ENCODE measurements around the gene KCNMA1.
A peak's percentile ranks its signal among the peaks of the same experiment; 100 is the strongest.

The KCNMA1 gene

DNA sequence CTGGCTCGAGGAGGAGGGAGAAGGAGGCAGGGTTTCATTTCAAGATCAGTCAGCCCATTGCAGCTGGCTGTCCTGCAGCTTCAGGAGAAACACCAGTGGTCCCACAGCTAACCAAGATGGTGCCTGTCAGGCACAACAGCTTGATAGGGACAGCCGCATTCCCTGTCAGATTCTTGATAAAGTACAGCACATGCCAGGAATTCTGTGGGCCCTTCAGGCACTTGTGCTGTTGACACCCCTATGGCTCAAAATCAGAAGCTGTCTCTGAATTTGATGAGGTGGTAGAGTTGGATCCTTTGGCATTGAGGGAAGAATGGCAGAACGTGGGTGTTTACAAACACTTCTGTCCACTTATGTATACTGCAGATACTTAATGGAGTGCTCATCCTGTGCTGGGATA is 354.3 kb downstream of the KCNMA1 start:
- no peak overlapping the region for H3K4me3 ChIP-seq (ENCODE audit: control insufficient read depth, low read depth, low read length)
- TF ChIP-seq, protein P1, sequence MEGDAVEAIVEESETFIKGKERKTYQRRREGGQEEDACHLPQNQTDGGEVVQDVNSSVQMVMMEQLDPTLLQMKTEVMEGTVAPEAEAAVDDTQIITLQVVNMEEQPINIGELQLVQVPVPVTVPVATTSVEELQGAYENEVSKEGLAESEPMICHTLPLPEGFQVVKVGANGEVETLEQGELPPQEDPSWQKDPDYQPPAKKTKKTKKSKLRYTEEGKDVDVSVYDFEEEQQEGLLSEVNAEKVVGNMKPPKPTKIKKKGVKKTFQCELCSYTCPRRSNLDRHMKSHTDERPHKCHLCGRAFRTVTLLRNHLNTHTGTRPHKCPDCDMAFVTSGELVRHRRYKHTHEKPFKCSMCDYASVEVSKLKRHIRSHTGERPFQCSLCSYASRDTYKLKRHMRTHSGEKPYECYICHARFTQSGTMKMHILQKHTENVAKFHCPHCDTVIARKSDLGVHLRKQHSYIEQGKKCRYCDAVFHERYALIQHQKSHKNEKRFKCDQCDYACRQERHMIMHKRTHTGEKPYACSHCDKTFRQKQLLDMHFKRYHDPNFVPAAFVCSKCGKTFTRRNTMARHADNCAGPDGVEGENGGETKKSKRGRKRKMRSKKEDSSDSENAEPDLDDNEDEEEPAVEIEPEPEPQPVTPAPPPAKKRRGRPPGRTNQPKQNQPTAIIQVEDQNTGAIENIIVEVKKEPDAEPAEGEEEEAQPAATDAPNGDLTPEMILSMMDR (IDR thresholded peaks at IDR 0.05; ENCODE audit: control insufficient read depth, insufficient read depth, low read depth, low read length, missing control alignments): no peak
- no peak for DNase-seq (ENCODE audit: low read depth)

DNA sequence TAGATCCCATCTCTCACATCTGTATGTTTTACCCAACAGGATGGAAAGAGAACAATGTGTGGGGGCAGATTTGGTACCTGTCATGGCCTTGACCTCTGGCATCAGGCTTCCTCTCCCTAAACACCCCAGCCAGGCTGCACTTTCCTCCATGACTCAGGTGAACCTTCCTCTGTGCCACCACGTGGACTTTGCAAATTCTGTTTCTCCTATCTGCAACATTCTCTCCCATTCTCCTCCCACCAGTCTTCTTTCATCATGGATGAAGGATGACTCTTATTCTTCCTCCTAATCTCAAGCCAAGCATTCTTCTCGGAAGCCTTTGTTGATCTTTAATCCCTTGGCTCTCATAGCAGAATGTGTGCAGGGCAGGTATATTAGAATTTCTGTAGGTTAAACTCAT is 355.4 kb downstream of the KCNMA1 start:
- TF ChIP-seq, protein P1 (IDR thresholded peaks at IDR 0.05; ENCODE audit: control insufficient read depth, insufficient read depth, low read depth, low read length, missing control alignments): no peak
- DNase-seq (ENCODE audit: low read depth): no peak
- no peak overlapping the region for H3K4me3 ChIP-seq (ENCODE audit: control insufficient read depth, low read depth, low read length)

DNA sequence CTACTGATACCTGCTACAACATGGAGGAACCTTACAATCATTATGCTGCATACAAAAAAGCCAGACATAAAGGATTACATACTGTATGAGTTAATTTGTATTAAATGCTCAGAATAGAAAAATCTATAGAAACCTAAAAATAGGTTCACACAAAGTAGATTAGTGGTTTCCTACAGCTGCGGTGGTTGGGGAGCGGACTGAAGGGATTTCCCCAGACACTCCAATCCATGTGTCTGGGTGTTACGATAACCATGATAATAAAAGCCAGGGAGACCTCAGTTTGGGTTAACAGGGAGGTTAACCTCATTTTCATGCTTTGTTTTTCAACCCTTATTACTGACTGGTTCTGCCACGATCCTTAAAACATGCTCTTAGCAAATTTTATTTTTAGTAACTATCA is 355.9 kb downstream of the KCNMA1 start:
- H3K4me3 ChIP-seq (ENCODE audit: control insufficient read depth, low read depth, low read length): no peak overlapping the region
- DNase-seq (ENCODE audit: low read depth): no peak
- TF ChIP-seq, protein P1 (IDR thresholded peaks at IDR 0.05; ENCODE audit: control insufficient read depth, insufficient read depth, low read depth, low read length, missing control alignments): no peak

- no peak overlapping the region for H3K4me3 ChIP-seq (ENCODE audit: control insufficient read depth, low read depth, low read length)
- TF ChIP-seq, protein P1 (IDR thresholded peaks at IDR 0.05; ENCODE audit: control insufficient read depth, insufficient read depth, low read depth, low read length, missing control alignments): no peak
- DNase-seq (ENCODE audit: low read depth): no peak
These were observed 358.4 kb downstream of the KCNMA1 start for GRCh38 chr10:77279207-77279606.

GRCh38 chr10:77274046-77274795 is 363.4 kb downstream of the KCNMA1 start:
- no peak overlapping the region for H3K4me3 ChIP-seq (ENCODE audit: control insufficient read depth, low read depth, low read length)
- DNase-seq (ENCODE audit: low read depth): peak; percentile 74
- TF ChIP-seq, protein P1 (IDR thresholded peaks at IDR 0.05; ENCODE audit: control insufficient read depth, insufficient read depth, low read depth, low read length, missing control alignments): no peak

GRCh38 chr10:77269163-77269562 is 368.4 kb downstream of the KCNMA1 start:
- no peak overlapping the region for H3K4me3 ChIP-seq (ENCODE audit: control insufficient read depth, low read depth, low read length)
- DNase-seq (ENCODE audit: low read depth): no peak
- TF ChIP-seq, protein P1 (IDR thresholded peaks at IDR 0.05; ENCODE audit: control insufficient read depth, insufficient read depth, low read depth, low read length, missing control alignments): no peak
